CD14-positive monocyte (primary cell): ENCODE data around the gene ACACB. TPM values are rescaled to one million over a fixed set of nuclear protein-coding genes. Genes with fewer than 3 reads are reported as not detected.
"Not testable (repeated sequence)": the region's sequence is repeated elsewhere in the genome, so short reads cannot be mapped to it uniquely, and the experiment has no call there.

Experiments used
- DNase-seq, 3 donors: peaks; one replicate each; pipeline ENCODE4 v3.0.0-alpha.2; 2011 to 2022
- H2AFZ ChIP-seq: 2 replicates; pipeline ENCODE4 v1.6.0; 2012; ENCODE audit warnings: mild to moderate bottlenecking, low read depth, low read length, inconsistent platforms; ENCODE audit not compliant: insufficient read depth, poor library complexity, severe bottlenecking
- H3K27ac ChIP-seq, 2 donors: 1 replicate in 1 of 2; 2 replicates in 1 of 2; pipeline ENCODE4 v1.5.1; 2012 to 2013; ENCODE audit warnings: low read length in 2 of 2, control low read depth in 1 of 2, inconsistent platforms in 1 of 2, low read depth in 1 of 2, mild to moderate bottlenecking in 1 of 2
- H3K27me3 ChIP-seq, 2 donors: one replicate each; pipeline versions ENCODE4 v1.6.0 to v1.6.1; 2011 to 2013; ENCODE audit warnings: low read length in 2 of 2; ENCODE audit not compliant: control insufficient read depth in 2 of 2, insufficient read depth in 2 of 2
- H3K36me3 ChIP-seq, 2 donors: replicated peaks in 1 of 2; 1 replicate in 1 of 2; 2 replicates in 1 of 2; pipeline versions ENCODE4 v1.5.1 to v1.6.1; 2012 to 2013; ENCODE audit warnings: low read length in 2 of 2, control low read depth in 1 of 2, inconsistent platforms in 1 of 2, mild to moderate bottlenecking in 1 of 2; ENCODE audit not compliant: insufficient read depth in 2 of 2, control insufficient read depth in 1 of 2
- H3K4me1 ChIP-seq, 2 donors: 1 replicate in 1 of 2; 2 replicates in 1 of 2; pipeline versions ENCODE4 v1.5.1 to v1.6.1; 2012 to 2013; ENCODE audit warnings: low read length in 2 of 2, control low read depth in 1 of 2, inconsistent platforms in 1 of 2, mild to moderate bottlenecking in 1 of 2, moderate library complexity in 1 of 2; ENCODE audit not compliant: insufficient read depth in 2 of 2, control insufficient read depth in 1 of 2
- H3K4me2 ChIP-seq: replicated peaks from 2 replicates; pipeline ENCODE3; 2012; ENCODE audit warnings: low read length, moderate library complexity, mild to moderate bottlenecking; ENCODE audit not compliant: poor library complexity, severe bottlenecking; ENCODE audit errors: extremely low read depth
- H3K4me3 ChIP-seq, 3 experiments: fragments of 200-600 bp in 1 of 3; sonication (generic) in 1 of 3; replicated peaks in 1 of 3; 1 replicate in 2 of 3; 2 replicates in 1 of 3; pipeline ENCODE4 v1.5.1; 2011 to 2013; ENCODE audit warnings: low read length in 3 of 3, mild to moderate bottlenecking in 3 of 3, control low read depth in 2 of 3, low read depth in 2 of 3, inconsistent platforms in 1 of 3, moderate library complexity in 1 of 3
- H3K79me2 ChIP-seq: 2 replicates; pipeline ENCODE4 v1.6.0; 2012; ENCODE audit warnings: mild to moderate bottlenecking, control low read depth, inconsistent platforms, low read length, moderate library complexity; ENCODE audit not compliant: insufficient read depth
- H3K9ac ChIP-seq: 2 replicates; pipeline ENCODE4 v1.6.0; 2017; ENCODE audit warnings: low read length, mild to moderate bottlenecking; ENCODE audit not compliant: insufficient read depth, poor library complexity, severe bottlenecking
- H3K9me3 ChIP-seq, 2 donors: replicated peaks in 1 of 2; 1 replicate in 1 of 2; 2 replicates in 1 of 2; pipeline versions ENCODE4 v1.5.1 to v1.6.1; 2012 to 2013; ENCODE audit warnings: low read length in 2 of 2, control low read depth in 1 of 2; ENCODE audit not compliant: control insufficient read depth in 1 of 2, insufficient read depth in 1 of 2
- H4K20me1 ChIP-seq: 2 replicates; pipeline ENCODE4 v1.6.0; 2012; ENCODE audit warnings: mild to moderate bottlenecking, low read length, control low read depth, moderate library complexity; ENCODE audit not compliant: insufficient read depth
- H3K27ac Mint-ChIP-seq, 7 donors: one replicate each; pipeline ENCODE4 v1.8.0; 2020; ENCODE audit warnings: mild to moderate bottlenecking in 7 of 7, mixed read lengths in 7 of 7, moderate library complexity in 6 of 7, inconsistent platforms in 2 of 7
- H3K27me3 Mint-ChIP-seq, 3 donors: one replicate each; pipeline ENCODE4 v1.8.0; 2021 to 2022; ENCODE audit warnings: low read depth in 3 of 3, mild to moderate bottlenecking in 3 of 3, mixed read lengths in 3 of 3, moderate library complexity in 3 of 3, inconsistent platforms in 1 of 3
- H3K36me3 Mint-ChIP-seq, 2 donors: one replicate each; pipeline ENCODE4 v1.8.0; 2020; ENCODE audit warnings: mixed read lengths in 2 of 2, inconsistent platforms in 1 of 2, mild to moderate bottlenecking in 1 of 2
- H3K4me1 Mint-ChIP-seq: one replicate; pipeline ENCODE4 v1.8.0; 2020; ENCODE audit warnings: mild to moderate bottlenecking, mixed read lengths
- H3K4me3 Mint-ChIP-seq, 2 donors: one replicate each; pipeline ENCODE4 v1.8.0; 2020; ENCODE audit warnings: mild to moderate bottlenecking in 2 of 2, mixed read lengths in 2 of 2, moderate library complexity in 1 of 2
- H3K9me3 Mint-ChIP-seq, 7 donors: one replicate each; pipeline ENCODE4 v1.8.0; 2020 to 2022; ENCODE audit warnings: mixed read lengths in 7 of 7, mild to moderate bottlenecking in 6 of 7, moderate library complexity in 6 of 7, inconsistent platforms in 2 of 7
- WGBS: methylation state at CpG from one replicate; pipeline ENCODE4 v1.1.5; 2013; ENCODE audit warnings: missing lambda C conversion rate; ENCODE audit not compliant: insufficient coverage; 5-methylcytosine and 5-hydroxymethylcytosine counted together
- intact Hi-C, 2 donors: fragments of 100-400 bp; cut with micrococcal nuclease; formaldehyde crosslinking; loops; one replicate each; pipeline versions ENCODE4 v1.15.0 to v1.15.1; 2023
- polyA plus RNA-seq, 3 donors: library from polyadenylated mRNA; depleted of rRNA in 1 of 3; unstranded in 2 of 3; stranded (reverse) in 1 of 3; fragments of 300-500 nt in 2 of 3; fragments of >200 nt in 1 of 3; fragmentation: Illumina TruSeq in 2 of 3; gene quantifications; 1 replicate in 2 of 3; 2 replicates in 1 of 3; pipeline ENCODE4 v1.2.3, GENCODE V29; 2012 to 2021
- TF ChIP-seq, protein P1 (sequence below): fragments of 200-600 bp; IDR thresholded peaks from one replicate; pipeline ENCODE4 v1.8.0; 2022; ENCODE audit warnings: antibody characterized with exemption, mild to moderate bottlenecking

Gene ACACB
- polyA plus RNA-seq, 3 donors: 0.14 to 5.0 (median 1.9) TPM

DNA sequence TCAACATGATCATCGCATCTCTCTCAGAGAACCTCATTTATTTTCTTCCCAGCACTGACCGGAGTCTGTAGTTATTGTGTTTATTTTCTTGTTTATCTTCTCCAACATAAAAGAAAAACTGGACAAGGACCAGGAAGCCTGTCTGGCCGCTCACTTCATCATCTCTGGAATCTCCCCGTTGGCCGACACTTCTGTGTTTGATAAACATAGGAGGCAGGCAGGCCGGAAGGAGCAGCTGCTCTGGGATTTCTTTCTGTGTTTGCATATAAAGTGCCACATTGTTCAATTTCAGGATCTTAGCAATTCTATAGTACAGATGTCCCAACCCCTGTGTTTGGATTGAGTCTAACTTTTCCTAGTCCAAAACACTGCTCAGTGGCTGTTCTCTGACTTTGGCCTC is 53.3 kb downstream of the ACACB start:
- Mint-ChIP-seq H3K9me3 (peaks cover 0 to 4% (median 2%) of the 10 kb centered on the region in 7 donors), H3K27me3 (peaks cover 0 to 3% (median 1%) of the 10 kb centered on the region in 3 donors), H3K4me1 (peaks cover 22% of the 10 kb centered on the region), H3K27ac (peak overlapping the region; percentile 55 to 95 (median 82)), H3K4me3 (no peak overlapping the region), H3K36me3 (peaks cover 36 to 40% of the 10 kb centered on the region in 2 donors)
- TF ChIP-seq, protein P1, sequence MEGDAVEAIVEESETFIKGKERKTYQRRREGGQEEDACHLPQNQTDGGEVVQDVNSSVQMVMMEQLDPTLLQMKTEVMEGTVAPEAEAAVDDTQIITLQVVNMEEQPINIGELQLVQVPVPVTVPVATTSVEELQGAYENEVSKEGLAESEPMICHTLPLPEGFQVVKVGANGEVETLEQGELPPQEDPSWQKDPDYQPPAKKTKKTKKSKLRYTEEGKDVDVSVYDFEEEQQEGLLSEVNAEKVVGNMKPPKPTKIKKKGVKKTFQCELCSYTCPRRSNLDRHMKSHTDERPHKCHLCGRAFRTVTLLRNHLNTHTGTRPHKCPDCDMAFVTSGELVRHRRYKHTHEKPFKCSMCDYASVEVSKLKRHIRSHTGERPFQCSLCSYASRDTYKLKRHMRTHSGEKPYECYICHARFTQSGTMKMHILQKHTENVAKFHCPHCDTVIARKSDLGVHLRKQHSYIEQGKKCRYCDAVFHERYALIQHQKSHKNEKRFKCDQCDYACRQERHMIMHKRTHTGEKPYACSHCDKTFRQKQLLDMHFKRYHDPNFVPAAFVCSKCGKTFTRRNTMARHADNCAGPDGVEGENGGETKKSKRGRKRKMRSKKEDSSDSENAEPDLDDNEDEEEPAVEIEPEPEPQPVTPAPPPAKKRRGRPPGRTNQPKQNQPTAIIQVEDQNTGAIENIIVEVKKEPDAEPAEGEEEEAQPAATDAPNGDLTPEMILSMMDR: no peak
- Histone ChIP-seq H3K27me3 (no peaks in the 10 kb centered on the region), H4K20me1 (no peaks in the 10 kb centered on the region), H2AFZ (no peak overlapping the region), H3K9ac (no peak overlapping the region), H3K79me2 (no peaks in the 10 kb centered on the region), H3K4me2 (no peak overlapping the region), H3K36me3 (peaks cover 8 to 16% of the 10 kb centered on the region in 2 donors), H3K4me1 (peaks cover 12 to 16% of the 10 kb centered on the region in 2 donors), H3K9me3 (no peaks in the 10 kb centered on the region), H3K27ac (peak overlapping the region in 1 of 2 donors; percentile 56), H3K4me3 (no peak overlapping the region)
- intact Hi-C loops: no loop called here
- no peak for DNase-seq
- 96% methylated on average over 3 of the region's 6 CpGs for WGBS

DNA sequence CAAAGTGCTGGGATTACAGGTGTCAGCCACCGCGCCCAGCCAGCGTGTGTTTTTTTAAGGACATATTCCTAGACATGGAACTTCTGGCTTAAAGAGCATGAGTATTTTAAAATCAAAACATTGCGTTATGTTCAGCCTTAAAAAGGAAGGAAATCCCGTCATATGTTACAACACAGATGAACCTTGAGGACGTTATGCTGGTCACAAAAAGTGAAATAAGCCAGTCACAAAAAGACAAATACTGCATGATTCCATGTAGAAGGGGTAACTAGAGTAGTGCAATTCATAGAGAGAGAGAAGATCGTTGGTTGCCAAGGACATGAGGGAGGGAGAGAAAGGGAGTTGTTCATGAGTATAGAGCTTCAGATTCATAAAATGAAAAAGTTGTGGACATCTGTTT is 53.9 kb downstream of the ACACB start:
- Histone ChIP-seq H3K4me2 (peak overlapping the region; percentile 28), H2AFZ (no peak overlapping the region), H3K9ac (no peak overlapping the region), H3K27me3 (no peaks in the 10 kb centered on the region), H3K9me3 (no peaks in the 10 kb centered on the region), H3K4me1 (peaks cover 12 to 16% of the 10 kb centered on the region in 2 donors), H3K27ac (peak overlapping the region; percentile 35 to 56), H3K4me3 (no peak overlapping the region), H4K20me1 (no peaks in the 10 kb centered on the region), H3K79me2 (no peaks in the 10 kb centered on the region), H3K36me3 (peaks cover 8 to 16% of the 10 kb centered on the region in 2 donors)
- 13% methylated on average over 3 of the region's 7 CpGs for WGBS
- peaks cover 0 to 3% (median 1%) of the 10 kb centered on the region in 3 donors for H3K27me3 Mint-ChIP-seq
- intact Hi-C loops: no loop called here
- H3K9me3 Mint-ChIP-seq: peaks cover 0 to 4% (median 2%) of the 10 kb centered on the region in 7 donors
- peak; percentile 67 to 75 (median 71) for DNase-seq
- TF ChIP-seq, protein P1: no peak
- peak overlapping the region; percentile 55 to 95 (median 90) for H3K27ac Mint-ChIP-seq
- H3K36me3 Mint-ChIP-seq: peaks cover 36 to 40% of the 10 kb centered on the region in 2 donors
- peaks cover 21% of the 10 kb centered on the region for H3K4me1 Mint-ChIP-seq
- peak overlapping the region in 1 of 2 donors; percentile 62 for H3K4me3 Mint-ChIP-seq

GRCh38 chr12:109172787-109173186 is 56.4 kb downstream of the ACACB start:
- H3K4me2 ChIP-seq, DNase-seq, intact Hi-C loops, H3K27me3 ChIP-seq, H3K79me2 ChIP-seq, H3K9me3 Mint-ChIP-seq, H3K9ac ChIP-seq, H3K27me3 Mint-ChIP-seq, H3K4me3 Mint-ChIP-seq, H3K9me3 ChIP-seq, H2AFZ ChIP-seq, H4K20me1 ChIP-seq, H3K27ac ChIP-seq, H3K4me3 ChIP-seq: not testable (repeated sequence)
- H3K36me3 Mint-ChIP-seq: peaks cover 31 to 37% of the 10 kb centered on the region in 2 donors
- H3K4me1 Mint-ChIP-seq: peaks cover 23% of the 10 kb centered on the region
- Histone ChIP-seq H3K36me3 (peaks cover 8 to 16% of the 10 kb centered on the region in 2 donors), H3K4me1 (peaks cover 12 to 16% of the 10 kb centered on the region in 2 donors)
- WGBS: no CpG with 5 or more reads among the region's 6 CpGs
- H3K27ac Mint-ChIP-seq: peak overlapping the region in 1 of 7 donors; percentile 37
